Panc1 (cell line): ENCODE results near the gene ART1.
A peak's percentile ranks its signal among the peaks of the same experiment; 100 is the strongest.

Experiments
- POLR2AphosphoS5 ChIP-seq: IDR thresholded peaks from 2 replicates; pipeline ENCODE4 v1.6.1; 2012; ENCODE audit warnings: mild to moderate bottlenecking, low read depth, low read length, moderate library complexity
- REST ChIP-seq, 2 experiments: IDR thresholded peaks; 2 replicates each; pipeline ENCODE4 v1.6.1; 2011 to 2012; ENCODE audit warnings: low read depth in 2 of 2, control low read depth in 1 of 2, low read length in 1 of 2, mild to moderate bottlenecking in 1 of 2, moderate library complexity in 1 of 2; ENCODE audit not compliant: insufficient read depth in 1 of 2
- TF ChIP-seq, protein P1 (sequence below): fragments of 450-650 bp; IDR thresholded peaks from 2 replicates; pipeline ENCODE4 v1.5.1; 2017; ENCODE audit warnings: mild to moderate bottlenecking

GRCh38 chr11:3667149-3668035 lies 22.5 kb downstream of the ART1 start:
- TF ChIP-seq, protein P1, sequence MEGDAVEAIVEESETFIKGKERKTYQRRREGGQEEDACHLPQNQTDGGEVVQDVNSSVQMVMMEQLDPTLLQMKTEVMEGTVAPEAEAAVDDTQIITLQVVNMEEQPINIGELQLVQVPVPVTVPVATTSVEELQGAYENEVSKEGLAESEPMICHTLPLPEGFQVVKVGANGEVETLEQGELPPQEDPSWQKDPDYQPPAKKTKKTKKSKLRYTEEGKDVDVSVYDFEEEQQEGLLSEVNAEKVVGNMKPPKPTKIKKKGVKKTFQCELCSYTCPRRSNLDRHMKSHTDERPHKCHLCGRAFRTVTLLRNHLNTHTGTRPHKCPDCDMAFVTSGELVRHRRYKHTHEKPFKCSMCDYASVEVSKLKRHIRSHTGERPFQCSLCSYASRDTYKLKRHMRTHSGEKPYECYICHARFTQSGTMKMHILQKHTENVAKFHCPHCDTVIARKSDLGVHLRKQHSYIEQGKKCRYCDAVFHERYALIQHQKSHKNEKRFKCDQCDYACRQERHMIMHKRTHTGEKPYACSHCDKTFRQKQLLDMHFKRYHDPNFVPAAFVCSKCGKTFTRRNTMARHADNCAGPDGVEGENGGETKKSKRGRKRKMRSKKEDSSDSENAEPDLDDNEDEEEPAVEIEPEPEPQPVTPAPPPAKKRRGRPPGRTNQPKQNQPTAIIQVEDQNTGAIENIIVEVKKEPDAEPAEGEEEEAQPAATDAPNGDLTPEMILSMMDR = no peak
- TF ChIP-seq POLR2AphosphoS5 (no peak), REST (IDR thresholded peaks at IDR 0.05; ENCODE audit: insufficient read depth in 1 of 2, low read depth in 2 of 2, low read length in 1 of 2) (0 out of 4 replicates have a peak, but pooled peaks of 1 of the 2 experiments have one; percentile 11)
